GM12872 (cell line): ENCODE results near the gene CABP4.

Source experiments
- TF ChIP-seq, protein P1 (sequence below): IDR thresholded peaks from 3 replicates; pipeline ENCODE4 v1.5.1; 2011; ENCODE audit warnings: low read depth, mild to moderate bottlenecking, low read length, moderate library complexity; ENCODE audit not compliant: insufficient read depth

Gene CABP4

DNA sequence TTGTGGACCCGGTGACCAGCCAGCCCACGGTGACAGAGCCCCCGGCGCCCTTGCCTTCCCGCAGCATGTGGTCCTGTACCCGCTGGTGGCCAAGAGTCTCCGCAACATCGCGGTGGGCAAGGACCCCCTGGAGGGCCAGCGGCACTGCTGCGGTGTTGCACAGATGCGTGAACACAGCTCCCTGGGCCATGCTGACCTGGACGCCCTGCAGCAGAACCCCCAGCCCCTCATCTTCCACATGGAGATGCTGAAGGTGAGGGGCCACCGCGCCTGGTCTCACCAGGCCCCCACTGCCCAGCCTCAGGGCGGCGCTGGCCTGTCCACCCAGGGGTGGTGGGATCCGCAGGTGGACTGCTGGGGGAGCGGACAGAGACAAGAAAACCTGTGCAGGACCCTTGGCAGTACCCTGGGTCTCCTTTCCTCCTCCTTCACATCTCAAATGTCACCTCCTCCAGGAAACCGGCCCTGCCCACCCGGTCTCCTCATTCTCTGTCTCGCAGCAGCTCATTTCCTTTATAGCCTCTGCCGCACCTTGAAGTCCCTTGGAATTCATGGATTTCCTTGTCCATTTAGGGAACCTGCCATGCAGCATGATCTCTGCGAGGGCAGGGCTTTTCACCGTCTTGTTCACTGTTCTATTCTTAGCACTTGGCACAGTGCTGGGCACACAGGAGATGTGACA, 34.2 kb downstream of the CABP4 start:
- TF ChIP-seq, protein P1, sequence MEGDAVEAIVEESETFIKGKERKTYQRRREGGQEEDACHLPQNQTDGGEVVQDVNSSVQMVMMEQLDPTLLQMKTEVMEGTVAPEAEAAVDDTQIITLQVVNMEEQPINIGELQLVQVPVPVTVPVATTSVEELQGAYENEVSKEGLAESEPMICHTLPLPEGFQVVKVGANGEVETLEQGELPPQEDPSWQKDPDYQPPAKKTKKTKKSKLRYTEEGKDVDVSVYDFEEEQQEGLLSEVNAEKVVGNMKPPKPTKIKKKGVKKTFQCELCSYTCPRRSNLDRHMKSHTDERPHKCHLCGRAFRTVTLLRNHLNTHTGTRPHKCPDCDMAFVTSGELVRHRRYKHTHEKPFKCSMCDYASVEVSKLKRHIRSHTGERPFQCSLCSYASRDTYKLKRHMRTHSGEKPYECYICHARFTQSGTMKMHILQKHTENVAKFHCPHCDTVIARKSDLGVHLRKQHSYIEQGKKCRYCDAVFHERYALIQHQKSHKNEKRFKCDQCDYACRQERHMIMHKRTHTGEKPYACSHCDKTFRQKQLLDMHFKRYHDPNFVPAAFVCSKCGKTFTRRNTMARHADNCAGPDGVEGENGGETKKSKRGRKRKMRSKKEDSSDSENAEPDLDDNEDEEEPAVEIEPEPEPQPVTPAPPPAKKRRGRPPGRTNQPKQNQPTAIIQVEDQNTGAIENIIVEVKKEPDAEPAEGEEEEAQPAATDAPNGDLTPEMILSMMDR, result no peak

DNA sequence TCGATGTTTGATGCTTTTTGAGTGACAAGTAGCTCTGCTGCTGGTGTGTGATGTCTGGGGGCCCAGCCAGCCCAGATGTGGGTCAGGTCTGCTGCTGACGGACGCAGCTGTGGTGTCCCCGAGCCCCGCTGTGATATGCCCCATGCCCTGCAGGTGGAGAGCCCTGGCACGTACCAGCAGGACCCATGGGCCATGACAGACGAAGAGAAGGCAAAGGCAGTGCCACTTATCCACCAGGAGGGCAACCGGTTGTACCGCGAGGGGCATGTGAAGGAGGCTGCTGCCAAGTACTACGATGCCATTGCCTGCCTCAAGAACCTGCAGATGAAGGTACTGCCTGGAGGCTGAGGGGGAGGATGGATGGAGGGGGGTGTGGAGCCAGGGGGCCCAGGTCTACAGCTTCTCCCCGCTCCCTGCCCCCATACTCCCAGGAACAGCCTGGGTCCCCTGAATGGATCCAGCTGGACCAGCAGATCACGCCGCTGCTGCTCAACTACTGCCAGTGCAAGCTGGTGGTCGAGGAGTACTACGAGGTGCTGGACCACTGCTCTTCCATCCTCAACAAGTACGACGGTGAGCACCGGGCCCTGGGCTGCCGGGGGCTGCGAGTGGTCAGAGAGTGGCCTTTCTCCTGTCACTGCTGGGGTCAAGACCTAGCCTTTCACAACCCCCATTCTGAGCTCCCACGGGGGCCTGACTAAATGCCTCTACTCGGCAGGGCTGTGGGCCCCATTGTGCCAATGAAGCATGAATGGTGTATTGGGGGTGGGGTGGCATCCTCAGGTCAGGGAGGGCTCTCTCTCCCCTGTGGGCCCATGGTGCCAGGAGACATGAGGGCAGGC, 35.0 kb downstream of the CABP4 start:
- TF ChIP-seq, protein P1, result no peak

DNA sequence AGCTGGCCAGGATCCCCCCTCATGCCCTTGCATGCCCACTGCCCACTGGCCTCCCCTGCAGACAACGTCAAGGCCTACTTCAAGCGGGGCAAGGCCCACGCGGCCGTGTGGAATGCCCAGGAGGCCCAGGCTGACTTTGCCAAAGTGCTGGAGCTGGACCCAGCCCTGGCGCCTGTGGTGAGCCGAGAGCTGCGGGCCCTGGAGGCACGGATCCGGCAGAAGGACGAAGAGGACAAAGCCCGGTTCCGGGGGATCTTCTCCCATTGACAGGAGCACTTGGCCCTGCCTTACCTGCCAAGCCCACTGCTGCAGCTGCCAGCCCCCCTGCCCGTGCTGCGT, 35.5 kb downstream of the CABP4 start:
- TF ChIP-seq, protein P1, result no peak

DNA sequence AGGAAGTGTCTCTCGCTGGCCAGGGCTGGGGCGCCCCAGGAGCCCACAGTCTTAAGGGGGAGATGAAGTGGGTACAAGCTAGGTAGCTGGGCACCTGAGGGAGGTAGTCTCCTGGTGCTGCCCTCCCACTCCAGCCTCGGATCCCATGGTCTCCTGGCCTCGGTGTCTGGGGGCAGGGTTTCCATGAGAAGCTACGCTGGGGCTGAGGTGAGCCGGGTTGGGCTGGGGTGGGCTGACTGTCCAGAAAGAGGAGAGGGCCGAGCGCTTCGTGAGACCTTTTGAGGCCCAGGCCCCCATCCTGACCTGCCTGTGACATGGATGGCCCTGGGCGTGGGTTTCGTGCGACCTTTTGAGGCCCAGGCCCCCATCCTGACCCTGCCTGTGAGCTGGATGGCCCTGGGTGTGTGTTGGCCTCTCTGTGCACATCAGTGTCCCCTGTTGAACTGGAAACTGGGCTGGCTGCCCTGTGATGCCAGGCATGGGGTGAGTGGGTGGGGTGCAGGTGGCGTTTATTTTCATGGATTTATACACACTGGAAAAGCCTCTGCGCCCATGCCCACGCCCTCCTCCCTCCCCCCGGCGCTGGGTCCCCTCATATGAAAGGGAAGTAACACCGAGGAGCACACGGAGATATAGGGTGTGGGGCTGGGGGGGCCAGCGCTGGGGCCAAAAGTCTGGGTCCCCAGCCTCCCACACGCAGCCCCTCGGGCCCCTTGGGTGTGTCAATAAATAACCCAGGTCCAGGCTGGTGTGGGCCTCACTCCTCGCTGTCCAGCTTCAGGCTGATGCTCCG, 36.3 kb downstream of the CABP4 start:
- TF ChIP-seq, protein P1, result no peak

DNA sequence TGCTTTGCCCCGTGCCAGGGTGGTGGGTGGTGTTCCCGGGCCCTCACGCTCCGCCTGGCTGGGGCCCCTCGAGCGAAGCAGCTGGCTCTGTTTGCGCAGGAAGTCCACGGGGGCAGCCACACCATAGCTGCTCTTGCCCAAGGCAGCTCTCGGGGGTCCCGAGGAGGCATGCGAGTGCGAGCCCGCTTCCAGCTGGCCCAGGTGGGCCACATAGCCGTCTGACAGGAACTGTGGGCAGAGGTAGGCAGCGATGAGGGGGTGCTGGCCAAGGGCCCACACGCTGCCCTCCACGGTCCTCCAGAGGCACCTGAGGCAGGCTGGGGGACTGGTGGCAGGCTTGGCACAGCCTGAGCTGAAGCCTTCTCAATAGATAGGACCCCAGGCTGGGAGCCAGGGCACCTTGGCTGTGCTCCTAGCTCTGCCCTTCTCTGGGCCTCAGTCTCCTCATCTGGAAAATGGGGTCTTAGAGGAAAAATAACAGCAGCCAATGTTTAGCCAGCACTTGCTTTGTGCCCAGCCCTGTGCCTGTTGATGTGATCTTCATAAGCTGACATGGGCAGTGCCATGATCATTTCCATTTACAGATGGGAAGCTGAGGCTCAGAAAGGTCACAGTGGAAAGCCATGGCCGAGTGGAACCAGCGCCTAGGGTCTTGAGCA, 37.0 kb downstream of the CABP4 start:
- TF ChIP-seq, protein P1, result no peak

DNA sequence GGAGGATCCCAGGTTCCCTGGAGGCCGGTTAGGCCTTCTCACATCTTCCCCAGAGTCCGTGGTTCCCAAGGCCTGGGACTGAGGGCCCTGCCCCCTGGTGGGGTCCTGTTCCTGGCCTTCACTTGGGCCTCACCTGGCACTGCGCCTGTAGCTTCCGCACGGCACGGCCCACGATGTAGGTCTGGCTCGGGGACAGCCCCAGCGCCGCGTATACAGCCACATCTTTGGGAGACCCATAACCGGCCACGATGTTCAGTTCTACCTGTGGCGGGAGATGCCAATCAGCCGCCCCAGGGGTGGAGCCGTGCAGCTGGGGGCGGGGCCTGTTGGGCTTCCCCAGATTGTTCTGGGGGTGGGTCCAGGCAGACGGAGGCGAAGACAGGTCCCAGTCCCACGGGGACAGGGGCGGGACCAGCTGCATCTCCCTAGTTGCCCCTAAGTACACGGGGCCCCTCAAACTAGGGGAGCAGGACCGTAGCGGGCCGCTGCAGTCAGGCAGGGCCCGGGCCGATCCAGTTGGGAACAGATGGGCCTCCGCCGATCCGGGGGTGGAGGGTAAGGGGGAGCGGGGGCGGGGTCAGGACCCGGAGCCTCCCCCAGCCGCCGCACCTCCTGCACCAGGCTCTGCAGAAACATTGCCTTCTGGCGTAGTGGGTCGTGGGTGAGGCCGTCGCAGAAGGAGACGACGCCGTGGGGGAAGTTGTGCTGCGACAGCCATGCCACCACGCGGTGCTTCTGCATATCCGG, 37.8 kb downstream of the CABP4 start:
- TF ChIP-seq, protein P1, result no peak
